ENCODE data around the gene EXOC3L4.

EXOC3L4 gene

GRCh38 chr14:103108749-103109207, 14.3 kb downstream of the EXOC3L4 start:
- no peak for DNase-seq (ENCODE audit: low read depth)
- no peak for TF ChIP-seq CTCF (IDR thresholded peaks at IDR 0.05; ENCODE audit: insufficient read depth, low read depth, low read length, missing control alignments)
- no peak overlapping the region for H3K4me3 ChIP-seq (ENCODE audit: low read length)

GRCh38 chr14:103109535-103110441, 15.3 kb downstream of the EXOC3L4 start:
- DNase-seq (ENCODE audit: low read depth): no peak
- no peak overlapping the region for H3K4me3 ChIP-seq (ENCODE audit: low read length)
- no peak for TF ChIP-seq CTCF (IDR thresholded peaks at IDR 0.05; ENCODE audit: insufficient read depth, low read depth, low read length, missing control alignments)

- DNase-seq (ENCODE audit: low read depth): no peak
- no peak overlapping the region for H3K4me3 ChIP-seq (ENCODE audit: low read length)
- TF ChIP-seq CTCF (IDR thresholded peaks at IDR 0.05; ENCODE audit: insufficient read depth, low read depth, low read length, missing control alignments): no peak
Observed at GRCh38 chr14:103110681-103111231, 16.2 kb downstream of the EXOC3L4 start.

GRCh38 chr14:103111232-103111868, 16.8 kb downstream of the EXOC3L4 start:
- no peak for DNase-seq (ENCODE audit: low read depth)
- no peak overlapping the region for H3K4me3 ChIP-seq (ENCODE audit: low read length)
- TF ChIP-seq CTCF (IDR thresholded peaks at IDR 0.05; ENCODE audit: insufficient read depth, low read depth, low read length, missing control alignments): no peak

GRCh38 chr14:103112400-103113243, 18.1 kb downstream of the EXOC3L4 start:
- no peak for TF ChIP-seq CTCF (IDR thresholded peaks at IDR 0.05; ENCODE audit: insufficient read depth, low read depth, low read length, missing control alignments)
- DNase-seq (ENCODE audit: low read depth): no peak
- H3K4me3 ChIP-seq (ENCODE audit: low read length): no peak overlapping the region

- no peak for TF ChIP-seq CTCF (IDR thresholded peaks at IDR 0.05; ENCODE audit: insufficient read depth, low read depth, low read length, missing control alignments)
- DNase-seq (ENCODE audit: low read depth): no peak
- no peak overlapping the region for H3K4me3 ChIP-seq (ENCODE audit: low read length)
Observed at GRCh38 chr14:103113303-103113702, 18.8 kb downstream of the EXOC3L4 start.
